Measurements from ENCODE around the gene DLGAP1. TPM values are rescaled to one million over a fixed set of nuclear protein-coding genes. Genes with fewer than 3 reads are reported as not detected.

Gene DLGAP1
- total and polyA plus RNA-seq, 2 of the 8 experiments (the other 6 are each of a cell fraction or from before 2014, with no cell fraction given): 11.8 to 16.9 TPM

DNA sequence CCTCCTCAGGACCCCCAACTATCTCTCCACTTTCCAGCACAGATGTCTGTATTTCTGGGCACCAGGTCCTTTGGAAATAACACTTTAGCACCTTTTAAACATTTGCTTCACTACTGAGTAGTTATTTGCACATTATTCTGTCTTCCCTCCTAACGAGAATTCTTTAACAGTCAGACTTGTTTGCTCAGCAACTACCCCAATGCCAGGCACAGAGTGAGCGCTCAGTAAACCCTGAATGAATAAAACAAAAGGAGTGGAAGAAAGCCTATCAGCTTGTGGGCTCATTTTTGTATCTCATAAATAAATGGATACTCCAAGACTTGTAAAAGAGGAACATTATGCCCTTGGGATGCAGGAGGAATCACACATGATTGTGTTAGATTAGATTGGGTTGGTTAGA lies 554.8 kb downstream of the DLGAP1 start:
- no peaks in the 10 kb centered on the region for H4K20me1 ChIP-seq (replicated peaks in 1 of 2; ENCODE audit: control insufficient read depth in 1 of 2, insufficient read depth in 2 of 2, low read length in 2 of 2)
- no peak overlapping the region for H3K18ac ChIP-seq (ENCODE audit: extremely low read depth, low read length)
- no peak overlapping the region for H2BK15ac ChIP-seq (ENCODE audit: low read length)
- TF ChIP-seq ASH2L (IDR thresholded peaks at IDR 0.05; ENCODE audit: low read length) (no peak), JUN (IDR thresholded peaks at IDR 0.05; ENCODE audit: low read depth, low read length) (no peak), EP300 (IDR thresholded peaks at IDR 0.05; ENCODE audit: borderline replicate concordance in 1 of 2, low read depth in 2 of 2, low read length in 2 of 2) (no peak), BACH1 (IDR thresholded peaks at IDR 0.05; ENCODE audit: low read length) (no peak), TAF7 (optimal IDR thresholded peaks at IDR 0.05; ENCODE audit: borderline replicate concordance, low read depth, low read length) (no peak), TEAD4 (IDR thresholded peaks at IDR 0.05; ENCODE audit: low read depth, low read length) (no peak), RFX5 (IDR thresholded peaks at IDR 0.05; ENCODE audit: borderline replicate concordance, low read depth, low read length) (no peak), RAD21 (IDR thresholded peaks at IDR 0.05 in 1 of 2, conservative IDR thresholded peaks at IDR 0.05 in 1 of 2; ENCODE audit: low read depth in 2 of 2, low read length in 2 of 2) (no peak), HDAC6 (IDR thresholded peaks at IDR 0.05; ENCODE audit: low read depth, low read length) (no peak), RXRA (IDR thresholded peaks at IDR 0.05; ENCODE audit: insufficient read depth, low read depth, low read length) (no peak), SP2 (IDR thresholded peaks at IDR 0.05; ENCODE audit: low read length) (no peak)
- no peak overlapping the region for H3K4me3 ChIP-seq (ENCODE audit: extremely low read depth in 1 of 4, insufficient read depth in 2 of 4, low read depth in 3 of 4, low read length in 4 of 4)
- no peaks in the 10 kb centered on the region for H3K79me1 ChIP-seq (ENCODE audit: low read depth, low read length)
- DNase-seq (ENCODE audit: low read depth in 1 of 2, low spot score in 2 of 2) (no peak), FAIRE-seq (no peak)
- no peak overlapping the region for H3K23ac ChIP-seq (ENCODE audit: insufficient read length)
- H3K23me2 ChIP-seq (ENCODE audit: low read depth, low read length): peaks cover 3% of the 10 kb centered on the region; the same call in 1 of the 2 replicates
- no peak overlapping the region for H4K91ac ChIP-seq (replicated peaks; ENCODE audit: insufficient read length, low read length)
- no peak overlapping the region for H2BK5ac ChIP-seq (ENCODE audit: low read depth, low read length)
- ChIA-PET CTCF (ENCODE audit: partially characterized antibody) (interaction anchor here (0.9 to 1.7 kb wide), 5 partner anchors 10 to 33 kb away, joined by 3 to 6 read pairs (median 4); no protein-coding TSS in a partner anchor), POLR2A (ENCODE audit: partially characterized antibody) (interaction anchor here (0.9 kb wide), 1 partner anchor 19 kb away, joined by 3 read pairs; no protein-coding TSS in a partner anchor)
- H2BK20ac ChIP-seq (ENCODE audit: low read length): no peak overlapping the region
- H4K5ac ChIP-seq (ENCODE audit: insufficient read length, low read depth, low read length): no peak overlapping the region
- H3K36me3 ChIP-seq (ENCODE audit: control insufficient read depth in 2 of 4, insufficient read depth in 4 of 4, low read length in 3 of 4): no peaks in the 10 kb centered on the region
- no peak overlapping the region for H2BK120ac ChIP-seq (replicated peaks; ENCODE audit: low read depth, low read length)
- H3K14ac ChIP-seq (ENCODE audit: insufficient read length): no peak overlapping the region
- H3K9ac ChIP-seq (replicated peaks in 1 of 4; ENCODE audit: extremely low read depth in 1 of 4, low read depth in 3 of 4, low read length in 3 of 4): no peak overlapping the region
- no peak overlapping the region for H3K4me2 ChIP-seq (ENCODE audit: insufficient read depth in 1 of 2, low read depth in 2 of 2, low read length in 2 of 2)
- no peak overlapping the region for H4K8ac ChIP-seq (ENCODE audit: extremely low read depth, insufficient read depth, low read length)
- no peak overlapping the region for H2AFZ ChIP-seq (ENCODE audit: low read length)
- WGBS, 2 experiments (ENCODE audit: extremely low coverage in 1 of 2, insufficient coverage in 1 of 2, insufficient read length in 1 of 2, insufficient replicate concordance in 2 of 2, low coverage in 1 of 2, low lambda C conversion rate in 2 of 2, missing lambda C conversion rate in 1 of 2): 64% methylated on average over 2 of the region's 2 CpGs; no CpG with 5 or more reads in 1 of the 2 experiments
- H3K27me3 ChIP-seq (replicated peaks in 1 of 4; ENCODE audit: control insufficient read depth in 3 of 4, extremely low read depth in 1 of 4, insufficient read depth in 3 of 4, low read length in 3 of 4): no peaks in the 10 kb centered on the region
- no peaks in the 10 kb centered on the region for H3K79me2 ChIP-seq (ENCODE audit: control insufficient read depth in 1 of 2, insufficient read depth in 2 of 2, low read length in 2 of 2)
- no peak overlapping the region for H3K27ac ChIP-seq (ENCODE audit: low read depth, low read length)
- 0 out of 7 replicates have a peak, but pooled peaks cover 0 to 3% (median 0%) of the 10 kb centered on the region in 4 experiments for H3K4me1 ChIP-seq (replicated peaks in 1 of 4; ENCODE audit: control insufficient read depth in 3 of 4, insufficient read depth in 4 of 4, low read length in 3 of 4)
- no peak overlapping the region for H3K4ac ChIP-seq (replicated peaks; ENCODE audit: insufficient read length, low read depth, low read length)
- no peak overlapping the region for H3K56ac ChIP-seq (replicated peaks; ENCODE audit: insufficient read length, low read depth, low read length)
- H2BK12ac ChIP-seq (ENCODE audit: low read depth, low read length): no peak overlapping the region
- H3K9me3 ChIP-seq (ENCODE audit: insufficient read depth in 2 of 2, low read depth in 1 of 2, low read length in 1 of 2): no peaks in the 10 kb centered on the region
- H2AK5ac ChIP-seq (ENCODE audit: low read depth, low read length): no peak overlapping the region
